GM12874 (cell line): ENCODE results near the gene TRIO.

Experiments used
- TF ChIP-seq, protein P1 (sequence below): IDR thresholded peaks from 2 replicates; pipeline ENCODE4 v1.5.1; 2011; ENCODE audit warnings: low read depth, mild to moderate bottlenecking, control low read depth, low read length, moderate library complexity; ENCODE audit not compliant: insufficient read depth

TRIO gene

GRCh38 chr5:14486486-14486885 is 343.3 kb downstream of the TRIO start:
- TF ChIP-seq, protein P1, sequence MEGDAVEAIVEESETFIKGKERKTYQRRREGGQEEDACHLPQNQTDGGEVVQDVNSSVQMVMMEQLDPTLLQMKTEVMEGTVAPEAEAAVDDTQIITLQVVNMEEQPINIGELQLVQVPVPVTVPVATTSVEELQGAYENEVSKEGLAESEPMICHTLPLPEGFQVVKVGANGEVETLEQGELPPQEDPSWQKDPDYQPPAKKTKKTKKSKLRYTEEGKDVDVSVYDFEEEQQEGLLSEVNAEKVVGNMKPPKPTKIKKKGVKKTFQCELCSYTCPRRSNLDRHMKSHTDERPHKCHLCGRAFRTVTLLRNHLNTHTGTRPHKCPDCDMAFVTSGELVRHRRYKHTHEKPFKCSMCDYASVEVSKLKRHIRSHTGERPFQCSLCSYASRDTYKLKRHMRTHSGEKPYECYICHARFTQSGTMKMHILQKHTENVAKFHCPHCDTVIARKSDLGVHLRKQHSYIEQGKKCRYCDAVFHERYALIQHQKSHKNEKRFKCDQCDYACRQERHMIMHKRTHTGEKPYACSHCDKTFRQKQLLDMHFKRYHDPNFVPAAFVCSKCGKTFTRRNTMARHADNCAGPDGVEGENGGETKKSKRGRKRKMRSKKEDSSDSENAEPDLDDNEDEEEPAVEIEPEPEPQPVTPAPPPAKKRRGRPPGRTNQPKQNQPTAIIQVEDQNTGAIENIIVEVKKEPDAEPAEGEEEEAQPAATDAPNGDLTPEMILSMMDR = no peak

DNA sequence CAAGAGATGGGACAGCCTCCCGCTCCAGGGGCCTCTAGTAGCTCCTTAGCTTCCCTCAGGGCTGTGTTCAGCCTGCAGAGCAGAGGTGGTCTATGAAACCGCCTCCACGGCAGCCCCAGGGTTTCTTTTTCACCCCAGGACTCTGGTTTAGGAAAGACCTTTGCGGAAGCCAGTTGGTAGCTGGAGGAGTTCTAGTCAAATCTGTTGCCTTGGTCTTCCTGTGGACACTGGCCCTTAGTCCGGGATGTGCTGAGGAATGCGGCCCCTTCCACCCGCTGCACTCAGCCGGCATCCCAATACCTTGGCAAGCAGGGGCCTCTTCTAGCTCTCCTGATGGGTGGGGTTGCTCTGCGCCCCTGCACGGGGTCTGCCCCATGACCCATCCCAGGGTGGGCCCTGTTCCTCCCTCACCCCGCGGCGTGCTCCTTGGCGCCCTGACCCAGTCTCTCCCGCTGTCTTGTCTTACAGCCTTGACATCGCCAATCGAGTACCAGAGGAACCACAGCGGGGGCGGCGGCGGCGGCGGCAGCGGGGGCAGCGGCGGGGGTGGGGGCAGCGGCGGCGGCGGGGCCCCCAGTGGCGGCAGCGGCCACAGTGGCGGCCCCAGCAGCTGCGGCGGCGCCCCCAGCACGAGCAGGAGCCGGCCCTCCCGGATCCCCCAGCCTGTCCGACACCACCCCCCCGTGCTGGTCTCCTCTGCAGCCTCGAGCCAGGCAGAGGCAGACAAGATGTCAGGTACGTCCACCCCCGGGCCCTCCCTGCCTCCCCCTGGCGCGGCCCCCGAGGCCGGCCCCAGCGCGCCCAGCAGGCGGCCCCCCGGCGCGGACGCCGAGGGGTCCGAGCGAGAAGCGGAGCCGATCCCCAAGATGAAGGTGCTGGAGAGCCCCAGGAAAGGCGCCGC is 344.1 kb downstream of the TRIO start:
- TF ChIP-seq, protein P1 = no peak

GRCh38 chr5:14487897-14488570 is 344.9 kb downstream of the TRIO start:
- TF ChIP-seq, protein P1 = no peak

DNA sequence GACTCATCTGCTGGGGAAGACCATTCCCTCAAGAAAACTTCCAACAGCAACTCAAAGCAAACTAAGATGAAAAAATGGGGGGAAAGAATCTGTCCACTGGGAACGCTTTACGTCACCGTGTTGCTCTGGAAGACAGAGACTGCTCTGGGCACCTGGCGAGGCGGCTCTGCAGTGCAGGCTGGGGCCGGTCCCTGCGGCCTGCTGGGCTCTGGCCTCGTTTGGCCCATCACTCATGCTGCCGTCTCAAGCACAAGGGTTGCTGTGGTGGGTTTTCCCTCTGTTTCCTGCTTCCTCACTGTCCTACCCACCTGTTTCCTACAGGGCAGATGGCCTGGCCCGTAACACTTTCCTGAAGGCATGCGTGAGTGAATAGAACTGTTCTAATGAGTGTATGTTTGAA is 345.6 kb downstream of the TRIO start:
- TF ChIP-seq, protein P1 = no peak

DNA sequence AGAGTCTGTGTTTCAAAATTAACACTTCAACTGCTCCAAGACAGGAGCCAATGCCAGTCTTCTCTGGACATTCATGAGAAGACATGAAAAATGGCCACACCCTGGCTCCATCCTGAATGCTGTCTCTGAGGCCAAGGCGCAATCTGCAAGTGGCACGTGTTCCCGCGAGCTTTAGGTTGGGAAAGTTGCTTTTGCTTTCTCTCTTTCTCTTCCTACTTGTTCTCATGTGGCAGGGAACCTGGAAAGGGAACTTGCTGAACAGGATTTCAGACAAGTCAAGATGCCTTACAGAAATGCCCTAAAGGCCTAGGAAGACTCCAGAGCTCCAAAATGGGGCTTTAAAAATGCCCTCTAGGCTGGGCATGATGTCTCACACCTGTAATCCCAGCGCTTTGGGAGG is 346.5 kb downstream of the TRIO start:
- TF ChIP-seq, protein P1 = no peak

GRCh38 chr5:14490309-14490711 is 347.2 kb downstream of the TRIO start:
- TF ChIP-seq, protein P1 = no peak
